HPDE6-E6E7 (cell line): Measurements from ENCODE around the gene CNOT4.
"Not testable (repeated sequence)": the region's sequence is repeated elsewhere in the genome, so short reads cannot be mapped to it uniquely, and the experiment has no call there.

Experiments
- DNase-seq: peaks from one replicate; pipeline ENCODE4 v3.0.0; 2011; ENCODE audit warnings: missing footprints; ENCODE audit errors: extremely low spot score

Gene CNOT4

DNA sequence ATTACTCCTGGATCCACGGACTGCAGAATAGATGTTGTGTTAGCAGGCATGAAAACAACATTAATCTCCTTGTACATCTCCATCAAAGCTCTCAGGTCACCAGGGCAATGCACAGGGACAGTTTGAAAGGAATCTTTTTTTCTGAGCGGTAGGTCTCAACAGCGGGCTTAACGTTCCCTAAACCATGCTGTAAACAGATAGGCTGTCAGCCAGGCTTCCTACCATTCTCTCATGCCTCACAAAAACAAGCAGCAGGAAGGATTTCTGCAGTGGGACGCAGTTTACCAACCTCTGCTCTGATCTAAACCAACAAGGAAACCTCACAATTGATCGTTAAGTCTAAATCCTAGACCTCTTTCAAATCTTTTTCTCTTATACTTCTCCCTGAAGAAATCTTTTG, 50.8 kb downstream of the CNOT4 start:
- DNase-seq = no peak

DNA sequence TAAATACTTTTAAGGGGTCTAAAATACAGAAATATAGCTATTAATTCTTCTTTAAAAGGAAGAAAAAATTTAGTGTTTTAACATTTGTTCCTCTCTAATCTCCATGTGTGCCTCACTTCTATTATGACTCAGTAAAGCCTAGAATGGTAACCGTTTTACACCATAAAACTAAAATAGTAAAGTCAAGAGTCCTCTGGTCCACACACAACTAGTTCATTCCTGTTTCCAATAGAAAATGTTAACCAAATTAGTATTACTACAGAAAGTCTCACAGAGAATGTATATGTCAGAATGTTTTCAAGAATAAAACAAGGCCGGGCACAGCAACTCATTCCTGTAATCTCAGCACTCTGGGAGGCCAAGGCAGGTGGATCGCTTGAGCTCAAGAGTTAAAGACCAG, 55.8 kb downstream of the CNOT4 start:
- DNase-seq = no peak

DNA sequence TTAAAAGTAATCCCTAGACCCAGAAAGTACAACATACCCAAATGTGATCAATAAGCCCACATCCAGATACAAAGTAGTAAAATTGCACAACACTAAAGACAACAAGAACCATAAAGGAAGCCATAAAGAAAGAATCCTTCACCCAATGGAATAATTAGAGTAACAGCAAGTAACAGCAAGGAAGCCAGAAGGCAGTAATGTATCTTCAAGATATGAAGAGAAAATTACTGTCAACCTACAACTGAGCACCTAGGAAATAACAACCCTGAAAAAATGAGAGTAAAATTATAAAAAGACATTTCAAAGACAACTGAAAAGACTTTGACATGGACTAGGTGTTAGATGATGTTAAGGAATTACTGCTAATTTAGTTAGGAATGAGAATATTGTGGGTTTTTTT, 60.5 kb downstream of the CNOT4 start:
- no peak for DNase-seq

DNA sequence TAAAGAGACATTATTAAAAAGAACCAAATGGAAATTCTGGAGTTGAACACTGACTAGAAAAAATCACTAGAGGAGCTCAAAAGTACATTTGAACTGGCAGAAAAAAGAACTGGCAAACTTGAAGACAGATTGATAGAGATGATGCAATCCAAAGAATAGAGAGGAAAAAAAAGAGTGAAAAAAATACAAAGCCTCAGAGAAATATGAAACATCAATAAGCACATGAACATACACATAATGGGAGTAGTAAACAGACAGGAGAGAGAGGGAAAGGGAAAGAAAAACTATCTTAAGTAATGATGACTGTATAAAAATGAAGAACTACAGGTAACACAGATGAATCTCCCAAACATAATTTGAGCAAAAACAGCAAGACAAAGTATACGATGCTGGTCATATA, 61.1 kb downstream of the CNOT4 start:
- no peak for DNase-seq

GRCh38 chr7:135447748-135448147, 62.2 kb downstream of the CNOT4 start:
- DNase-seq = no peak

GRCh38 chr7:135445690-135446089, 64.2 kb downstream of the CNOT4 start:
- DNase-seq = no peak

DNA sequence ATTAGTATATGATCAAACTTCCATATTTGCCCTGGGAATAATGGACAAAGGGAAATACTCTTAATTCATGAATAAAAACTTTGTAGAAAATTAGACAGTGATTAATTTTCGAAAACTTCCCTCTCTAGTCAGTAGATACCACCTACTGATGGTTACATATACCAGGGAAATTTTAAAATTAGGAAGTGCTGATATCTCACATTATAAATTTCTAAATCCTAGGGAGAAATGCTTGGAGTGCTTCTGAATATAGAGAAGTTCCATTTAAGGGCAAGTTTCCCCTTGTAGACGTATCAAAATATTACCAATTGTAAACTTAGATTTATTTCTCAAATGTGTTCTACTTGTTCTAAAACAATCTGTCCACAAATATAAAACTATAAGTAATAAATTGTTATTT, 64.6 kb downstream of the CNOT4 start:
- not testable (repeated sequence) for DNase-seq

DNA sequence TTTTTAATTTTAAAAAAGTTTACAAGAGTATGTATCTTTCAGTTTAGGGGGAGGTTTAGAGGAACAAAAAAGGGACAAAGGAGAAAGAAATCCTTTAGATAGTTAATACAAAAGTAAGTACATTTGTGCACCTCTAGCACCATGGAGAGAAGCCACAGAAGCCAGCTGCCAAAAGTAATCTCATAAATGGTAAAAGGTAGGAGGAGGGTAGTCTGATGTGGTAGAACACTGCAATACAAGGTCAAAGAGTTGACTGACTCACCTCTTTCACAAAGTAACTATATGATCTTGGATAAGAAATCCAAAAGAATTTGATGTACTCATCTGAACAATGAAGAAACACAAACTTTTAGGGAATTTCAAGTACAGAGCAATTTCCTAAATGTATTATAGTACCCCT, 68.1 kb downstream of the CNOT4 start:
- peak; percentile 28 for DNase-seq

DNA sequence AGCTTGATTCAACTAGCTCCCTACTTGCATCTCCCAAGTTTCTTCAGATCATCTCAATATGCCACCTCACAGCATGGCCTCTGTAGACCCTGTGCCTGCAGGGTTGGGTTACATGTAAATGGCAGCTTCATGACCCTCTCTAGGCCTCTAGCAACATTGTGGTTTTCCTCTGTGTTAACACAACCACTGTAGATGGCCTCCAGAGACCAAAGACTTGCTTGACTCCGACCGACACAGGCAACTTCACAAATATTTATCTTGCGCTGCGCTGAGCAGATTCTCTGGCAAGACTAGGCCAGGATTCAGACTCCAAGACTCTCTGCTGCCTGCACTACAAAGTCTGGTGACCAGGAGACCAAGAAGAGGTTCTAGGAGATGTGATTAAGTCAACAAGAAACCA, 75.9 kb downstream of the CNOT4 start:
- DNase-seq = no peak

- DNase-seq = no peak
Observed at GRCh38 chr7:135430626-135431025, 79.3 kb downstream of the CNOT4 start.

- DNase-seq = no peak
Observed at GRCh38 chr7:135428879-135429278, 81.0 kb downstream of the CNOT4 start.

- DNase-seq = no peak
Observed at GRCh38 chr7:135428011-135428410, 81.9 kb downstream of the CNOT4 start.

- no peak for DNase-seq
Observed at GRCh38 chr7:135427166-135427565, 82.7 kb downstream of the CNOT4 start.

GRCh38 chr7:135425036-135425435, 84.9 kb downstream of the CNOT4 start:
- DNase-seq = no peak

DNA sequence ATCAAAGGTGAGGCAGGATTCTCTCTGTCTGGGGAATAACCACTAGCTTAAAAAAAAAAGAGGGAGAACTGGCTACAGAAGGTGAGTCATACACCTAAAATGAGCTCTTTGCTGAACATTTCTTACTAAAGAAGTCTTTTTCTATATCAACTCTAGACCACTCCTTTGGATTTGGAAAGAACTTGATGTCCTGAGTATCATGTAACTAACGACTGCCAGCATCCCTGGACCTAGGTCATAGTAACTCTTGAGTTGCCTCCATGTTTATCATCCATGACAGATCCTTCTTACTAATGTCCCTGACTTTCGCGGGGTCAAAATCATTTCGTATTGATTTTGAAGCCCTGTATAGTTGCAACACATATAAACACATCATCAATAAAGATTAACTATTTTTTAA, 89.1 kb downstream of the CNOT4 start:
- DNase-seq = no peak

DNA sequence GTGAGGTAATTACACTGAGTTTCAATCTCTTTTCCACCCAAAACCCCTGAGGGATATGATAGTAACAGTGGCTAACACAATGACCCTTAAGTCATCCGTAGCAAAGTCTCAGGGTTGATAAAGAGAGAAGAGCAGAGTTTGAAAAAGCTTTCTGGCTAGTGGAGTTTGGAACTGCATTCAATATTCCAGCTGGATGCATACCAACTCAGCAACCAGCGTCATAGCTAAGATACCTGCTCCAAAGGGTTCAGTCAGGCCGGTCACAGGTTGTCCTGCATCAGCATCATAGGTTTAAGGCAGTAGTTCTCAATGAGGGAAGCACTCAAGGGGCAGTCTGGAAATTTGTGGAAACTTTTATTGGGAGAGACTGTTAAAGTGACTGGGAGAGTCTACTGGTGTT, 93.5 kb downstream of the CNOT4 start:
- DNase-seq = no peak

DNA sequence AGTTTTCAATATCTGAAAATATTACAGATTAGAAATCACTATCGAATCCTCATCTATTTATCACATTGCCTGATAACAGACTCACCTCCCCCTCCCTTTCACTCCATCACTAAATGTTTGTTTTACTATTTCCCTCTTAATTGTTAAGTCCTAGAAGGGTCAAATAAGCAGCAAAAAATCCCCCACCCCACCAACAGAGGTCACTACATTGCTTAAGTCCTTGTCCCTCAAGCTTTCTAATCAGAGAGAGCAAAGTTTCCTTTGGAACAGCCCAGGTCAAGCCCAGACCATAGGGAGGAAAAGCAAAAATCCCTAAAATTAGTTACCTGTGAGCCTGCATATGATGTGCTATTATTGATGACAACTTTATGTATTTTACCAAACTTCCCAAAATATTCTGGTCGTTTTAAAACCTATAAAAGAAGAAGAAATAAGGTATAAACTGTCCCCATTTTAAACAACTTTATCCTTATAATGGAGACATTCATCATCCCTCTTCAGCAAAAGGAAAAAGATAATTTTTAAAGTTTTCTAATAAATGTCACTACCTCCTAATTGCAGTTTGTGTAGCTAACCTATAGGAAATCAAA, 95.0 kb downstream of the CNOT4 start:
- no peak for DNase-seq

DNA sequence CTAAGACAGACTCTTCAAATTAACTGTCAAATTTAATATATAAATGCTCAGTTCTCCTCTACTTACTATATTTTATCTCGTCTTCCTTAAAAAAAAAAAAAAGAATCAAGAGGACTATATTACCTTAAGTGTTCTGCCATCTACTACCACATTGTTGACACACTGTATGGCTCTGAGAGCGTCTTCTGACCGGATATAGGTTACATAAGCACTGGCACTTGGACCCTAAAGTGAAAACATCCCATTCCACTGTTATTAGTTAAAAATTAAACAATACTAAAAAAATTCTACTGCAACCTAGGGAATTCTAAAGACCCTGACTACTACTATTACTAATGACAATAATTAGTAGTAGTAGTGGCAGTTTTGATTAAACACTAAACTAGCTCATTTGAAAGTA, 95.7 kb downstream of the CNOT4 start:
- DNase-seq = no peak

DNA sequence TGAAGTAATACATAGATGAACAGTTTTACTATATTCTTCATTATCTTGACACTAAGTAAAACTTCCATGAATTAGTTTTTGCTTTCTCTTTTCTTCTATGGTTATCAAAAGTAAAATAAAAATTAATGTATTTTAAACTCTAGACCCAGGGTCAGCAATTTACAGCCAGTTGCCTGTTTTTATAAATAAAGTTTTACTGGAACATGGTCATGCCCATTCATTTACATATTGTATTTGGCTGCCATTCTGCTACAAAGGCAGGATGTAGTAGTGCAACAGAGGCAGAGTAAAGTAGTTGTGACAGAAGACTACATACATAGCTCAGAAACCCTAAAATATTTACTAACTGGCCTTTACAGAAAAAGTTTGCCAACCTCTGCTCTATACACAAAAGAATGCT, 98.8 kb downstream of the CNOT4 start:
- DNase-seq = no peak

- no peak for DNase-seq
Observed at GRCh38 chr7:135410543-135410942, 99.4 kb downstream of the CNOT4 start.

GRCh38 chr7:135409845-135410542, 99.9 kb downstream of the CNOT4 start:
- no peak for DNase-seq

- DNase-seq = no peak
Observed at GRCh38 chr7:135407884-135408283, 102.0 kb downstream of the CNOT4 start.

DNA sequence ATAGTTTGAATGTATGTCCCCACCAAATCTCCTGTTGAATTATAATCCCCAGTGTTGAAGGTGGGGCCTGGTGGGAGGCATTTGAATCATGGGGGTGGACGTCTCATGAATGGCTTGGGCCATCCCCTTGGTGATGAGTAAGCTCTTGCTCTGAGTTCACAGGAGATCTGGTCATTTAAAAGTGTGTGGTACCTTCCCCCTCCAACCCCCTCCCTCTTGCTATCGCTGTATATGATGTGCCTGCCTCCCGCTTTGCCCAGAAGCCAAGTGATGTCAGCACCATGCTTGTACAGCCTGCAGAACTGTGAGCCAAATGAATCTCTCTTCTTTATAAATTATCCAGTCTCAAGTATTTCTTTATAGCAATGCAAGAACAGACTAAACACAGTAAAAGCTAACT, 103.0 kb downstream of the CNOT4 start:
- DNase-seq = no peak

GRCh38 chr7:135405969-135406368, 103.9 kb downstream of the CNOT4 start:
- DNase-seq = no peak
